HL-60/S4 (cell line): Measurements from ENCODE around the gene ASB7.

Experiments
- in situ Hi-C: fragments of 300-500 bp; cut with MboI; formaldehyde crosslinking; loops from 2 replicates; pipeline ENCODE4 v1.14.3; 2022; ENCODE audit warnings: low sequenced_read_pairs

ASB7 gene

DNA sequence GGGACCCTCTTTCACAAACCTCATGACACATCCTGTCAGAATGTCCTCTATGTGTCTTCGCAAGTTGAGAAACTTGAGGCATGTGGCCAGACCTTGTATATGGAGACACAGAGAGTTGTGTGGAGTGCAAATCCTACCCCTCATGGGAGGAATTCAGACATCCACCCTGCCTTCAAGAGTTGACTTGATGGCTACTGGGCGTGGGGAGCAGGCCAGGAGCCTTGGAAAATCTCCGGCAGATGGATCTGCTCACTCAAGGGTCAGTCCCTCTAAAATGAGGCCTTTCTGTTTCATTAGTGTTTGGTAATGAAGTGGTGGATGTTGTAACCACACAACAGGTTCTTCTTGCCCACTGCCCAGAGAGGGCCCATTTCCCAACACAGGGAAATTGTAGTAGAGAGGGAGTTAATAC, 79.0 kb downstream of the ASB7 start:
- in situ Hi-C loops, result no loop called here

- in situ Hi-C loops, result no loop called here
These were observed 80.1 kb downstream of the ASB7 start for GRCh38 chr15:100682468-100682867.

DNA sequence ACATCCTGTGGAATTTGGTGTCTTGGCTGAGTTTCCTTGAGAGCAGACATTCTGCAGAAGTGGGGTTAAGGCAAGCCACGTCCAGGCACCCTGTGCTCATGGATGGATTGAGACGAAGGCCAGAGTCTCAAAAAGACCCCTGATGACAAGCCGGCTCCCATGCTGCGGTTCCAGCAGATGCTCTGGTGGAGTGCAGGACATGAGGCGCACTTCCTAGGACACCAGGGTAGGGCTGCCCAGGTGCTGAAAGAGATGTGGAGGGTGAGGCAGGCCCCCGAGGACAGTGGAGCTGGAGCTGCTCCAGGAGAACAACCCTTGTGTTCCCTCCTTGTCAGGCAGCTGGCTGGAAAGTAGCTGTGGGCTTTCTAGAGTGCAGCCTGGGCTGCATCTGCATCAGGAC, 81.0 kb downstream of the ASB7 start:
- in situ Hi-C loops, result no loop called here

- in situ Hi-C loops, result no loop called here
These were observed 82.2 kb downstream of the ASB7 start for GRCh38 chr15:100684591-100684990.

GRCh38 chr15:100686021-100686724, 83.8 kb downstream of the ASB7 start:
- in situ Hi-C loops, result no loop called here

GRCh38 chr15:100686725-100687473, 84.5 kb downstream of the ASB7 start:
- in situ Hi-C loops, result no loop called here

GRCh38 chr15:100687582-100688141, 85.3 kb downstream of the ASB7 start:
- in situ Hi-C loops, result no loop called here

DNA sequence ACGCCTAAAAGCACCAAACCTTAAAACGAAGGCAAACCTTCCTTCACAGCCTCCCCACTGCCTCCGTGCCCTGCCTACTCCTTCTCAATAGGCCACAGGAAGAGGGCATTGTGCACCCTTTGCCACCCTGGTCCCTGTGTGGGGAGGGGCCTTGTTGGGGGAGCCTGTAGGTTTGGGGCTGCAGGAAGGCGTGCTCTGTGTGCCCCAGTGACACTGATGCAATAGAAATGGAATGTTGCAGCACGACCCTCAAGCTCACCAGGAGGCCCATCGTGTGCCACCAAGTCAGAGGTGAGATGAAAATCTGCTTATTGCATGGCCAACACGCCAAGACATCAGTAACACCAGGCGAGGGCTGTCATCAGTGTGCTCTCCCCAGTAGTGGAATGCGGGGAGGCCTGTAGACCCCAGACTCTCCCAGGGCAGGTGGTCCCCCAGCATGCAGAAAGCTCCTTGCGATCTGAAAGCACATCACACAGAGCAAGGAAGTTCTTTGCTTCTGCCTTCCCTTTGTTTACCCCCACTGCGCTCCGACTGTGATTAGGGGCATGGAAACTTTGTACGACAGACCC, 86.2 kb downstream of the ASB7 start:
- in situ Hi-C loops, result no loop called here

- in situ Hi-C loops, result no loop called here
These were observed 86.9 kb downstream of the ASB7 start for GRCh38 chr15:100689131-100689899.

GRCh38 chr15:100690032-100690794, 87.8 kb downstream of the ASB7 start:
- in situ Hi-C loops, result no loop called here

DNA sequence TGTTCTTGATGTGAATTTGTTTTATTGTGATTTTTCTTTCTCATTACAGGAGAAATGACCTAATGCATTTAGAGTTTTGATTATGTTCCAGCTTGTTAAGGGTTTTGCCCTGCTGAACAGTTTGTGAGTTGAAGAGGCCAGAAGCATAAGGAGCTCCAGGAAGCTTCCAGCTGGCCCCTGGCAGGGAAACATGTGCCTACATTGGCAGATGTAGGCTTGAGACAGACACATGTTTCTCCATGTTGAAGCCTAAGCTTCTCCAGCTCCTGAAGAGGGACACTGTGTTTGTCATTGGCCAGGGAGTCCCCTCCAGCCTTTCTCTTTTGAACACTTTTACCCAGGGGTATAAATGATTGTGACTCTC, 88.4 kb downstream of the ASB7 start:
- in situ Hi-C loops, result no loop called here

GRCh38 chr15:100691321-100691720, 88.9 kb downstream of the ASB7 start:
- in situ Hi-C loops, result no loop called here

DNA sequence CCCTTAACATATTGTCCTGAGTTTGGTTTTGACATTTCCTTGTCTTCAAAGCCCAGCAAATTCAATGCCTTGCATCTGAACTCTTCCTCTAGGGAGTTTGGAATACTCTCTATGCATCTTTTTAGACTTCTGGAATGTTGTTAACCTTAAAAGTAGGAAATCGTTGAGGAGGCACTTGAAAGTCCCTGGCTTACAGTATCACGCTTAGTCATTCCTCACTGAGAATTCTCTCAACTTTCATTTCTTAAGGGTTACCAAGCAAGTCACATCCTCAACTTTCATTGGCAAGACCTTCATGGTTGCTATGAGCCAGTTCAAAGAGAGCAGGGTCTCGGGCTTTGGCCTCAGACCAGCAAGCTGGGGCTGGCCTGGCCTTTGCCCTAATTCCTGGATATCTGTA, 89.9 kb downstream of the ASB7 start:
- in situ Hi-C loops, result no loop called here

DNA sequence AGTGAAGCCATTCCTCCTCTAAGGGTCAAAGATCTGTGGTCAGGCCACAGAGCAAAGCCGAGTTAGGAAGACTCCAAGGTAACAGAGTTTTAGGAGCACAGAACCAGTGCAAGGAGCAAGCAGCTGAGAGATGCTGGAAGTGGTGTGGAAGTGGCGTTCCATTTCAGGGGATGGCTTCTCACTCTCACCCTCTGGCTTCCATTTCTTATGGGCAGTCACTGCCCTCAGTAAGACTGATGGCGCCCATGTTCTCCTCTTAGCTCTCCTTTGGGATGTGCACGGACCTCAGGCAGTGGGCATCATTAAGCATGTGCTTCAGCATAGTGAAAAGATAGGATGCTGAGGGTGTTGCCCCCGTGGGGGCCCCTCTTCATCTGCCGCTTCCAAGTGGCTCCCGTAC, 90.3 kb downstream of the ASB7 start:
- in situ Hi-C loops, result no loop called here

DNA sequence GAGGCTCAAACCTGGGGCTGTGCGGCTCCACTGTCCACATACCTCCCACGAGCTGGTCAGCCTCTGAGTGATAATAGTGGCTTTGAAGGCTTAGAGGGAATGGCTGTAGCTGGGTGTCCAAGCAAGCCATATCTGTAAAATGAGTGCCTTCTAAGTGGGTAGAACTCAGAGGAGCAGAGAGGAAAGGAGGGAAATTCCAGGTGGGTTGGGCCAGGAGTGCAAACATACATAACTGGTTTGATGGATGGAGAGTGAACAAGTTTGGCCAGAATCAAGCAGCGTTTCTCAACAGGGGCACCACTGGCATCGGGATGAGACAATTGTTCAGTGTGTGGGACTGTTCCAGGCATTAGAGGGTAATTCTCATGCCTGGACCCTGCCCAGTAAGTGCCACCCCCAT, 91.1 kb downstream of the ASB7 start:
- in situ Hi-C loops, result no loop called here

DNA sequence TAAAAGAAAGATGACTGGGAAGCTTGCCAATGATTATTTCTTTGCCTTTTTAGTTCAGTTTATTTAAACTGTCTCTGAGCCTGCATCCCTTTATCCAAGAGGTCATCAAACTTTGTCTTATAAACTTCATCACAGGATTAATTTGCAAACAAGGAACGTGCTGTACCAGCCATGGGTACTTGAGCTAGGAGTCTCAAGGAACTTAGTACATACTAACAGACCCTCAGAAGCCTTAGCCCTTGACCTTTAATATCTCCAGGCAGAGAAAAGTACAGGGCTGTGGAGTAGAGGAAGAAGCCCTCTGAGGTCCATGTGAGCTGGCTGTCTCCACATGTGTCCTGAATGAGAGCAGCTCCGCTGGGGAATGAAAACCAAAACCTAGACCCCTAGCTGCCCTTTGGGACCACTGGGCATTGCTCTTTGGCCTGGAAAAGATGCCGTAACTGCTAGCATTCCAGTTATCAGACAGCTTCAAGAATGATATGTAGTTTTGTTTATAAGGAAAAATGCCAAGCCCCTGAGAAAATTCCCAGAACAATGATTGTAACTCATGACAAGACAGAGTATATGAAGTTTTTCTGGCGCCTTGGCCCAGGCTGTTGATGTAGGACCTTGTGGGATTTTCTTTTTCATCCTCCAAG, 92.1 kb downstream of the ASB7 start:
- in situ Hi-C loops, result no loop called here

DNA sequence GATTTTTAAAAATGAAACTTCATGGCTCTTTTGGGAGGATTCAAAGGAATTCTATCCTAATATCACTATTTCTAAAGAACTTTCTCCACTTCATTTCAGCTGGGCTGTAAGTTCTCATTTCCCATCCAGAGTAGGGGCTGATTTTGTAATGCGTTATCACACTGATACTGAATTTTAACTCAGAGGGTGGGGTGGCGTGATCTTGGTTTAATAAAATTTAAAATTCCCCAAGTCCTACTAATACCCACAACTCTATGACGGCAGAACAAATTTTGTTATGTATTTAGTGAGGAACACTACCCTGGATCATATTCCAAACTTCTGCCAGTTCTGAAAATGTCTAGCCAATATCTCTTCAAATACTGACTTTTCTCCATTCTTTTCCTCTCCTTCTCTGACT, 92.7 kb downstream of the ASB7 start:
- in situ Hi-C loops, result no loop called here

DNA sequence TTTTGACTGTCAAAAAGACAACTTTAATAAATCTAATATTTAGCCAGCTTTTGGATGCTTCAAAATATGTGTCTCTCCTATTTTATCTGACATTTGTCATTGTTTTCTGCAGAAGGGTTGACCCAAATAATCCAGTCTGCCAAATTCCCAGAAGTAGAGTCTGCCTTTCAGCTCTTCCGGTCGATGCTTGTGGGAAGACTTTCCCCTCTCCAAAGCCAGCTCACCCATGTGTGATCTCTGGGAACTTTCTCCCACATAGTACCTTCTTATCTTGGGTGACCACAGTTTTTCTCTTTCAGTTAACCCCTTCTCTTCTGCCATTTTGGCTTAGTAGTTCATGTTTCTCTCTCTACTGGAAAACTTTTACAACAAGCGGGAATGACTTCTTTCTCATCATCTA, 94.1 kb downstream of the ASB7 start:
- in situ Hi-C loops, result no loop called here
